Stimulated activated effector memory CD8-positive, alpha-beta T cell treated with anti-CD3 and anti-CD28 coated beads, Interleukin-12 subunit alpha, Interleukin-12 subunit beta, amount 100 ng/mL, for 72 hours (primary cell): Measurements from ENCODE around the gene CACNA2D4.
A peak's percentile ranks its signal among the peaks of the same experiment; 100 is the strongest.

ENCODE experiments used
- ATAC-seq: fragments of 150-1000 bp; cut with Tn5 transposase; 2 replicates; pipeline ENCODE4 v1.10.0; 2021
- DNase-seq, 2 donors: peaks; one replicate each; pipeline ENCODE4 v3.0.0; 2021 to 2022; ENCODE audit warnings: low spot score in 2 of 2
- H3K27ac Mint-ChIP-seq: one replicate; pipeline ENCODE4 v1.8.0; 2022; ENCODE audit warnings: mild to moderate bottlenecking, mixed read lengths
- H3K36me3 Mint-ChIP-seq: one replicate; pipeline ENCODE4 v1.8.0; 2022; ENCODE audit warnings: mild to moderate bottlenecking, mixed read lengths
- H3K4me1 Mint-ChIP-seq: one replicate; pipeline ENCODE4 v1.8.0; 2022; ENCODE audit warnings: mixed read lengths
- H3K4me3 Mint-ChIP-seq: one replicate; pipeline ENCODE4 v1.8.0; 2022; ENCODE audit warnings: mild to moderate bottlenecking, mixed read lengths
- H3K9me3 Mint-ChIP-seq: one replicate; pipeline ENCODE4 v1.8.0; 2022; ENCODE audit warnings: mixed read lengths

The CACNA2D4 gene

DNA sequence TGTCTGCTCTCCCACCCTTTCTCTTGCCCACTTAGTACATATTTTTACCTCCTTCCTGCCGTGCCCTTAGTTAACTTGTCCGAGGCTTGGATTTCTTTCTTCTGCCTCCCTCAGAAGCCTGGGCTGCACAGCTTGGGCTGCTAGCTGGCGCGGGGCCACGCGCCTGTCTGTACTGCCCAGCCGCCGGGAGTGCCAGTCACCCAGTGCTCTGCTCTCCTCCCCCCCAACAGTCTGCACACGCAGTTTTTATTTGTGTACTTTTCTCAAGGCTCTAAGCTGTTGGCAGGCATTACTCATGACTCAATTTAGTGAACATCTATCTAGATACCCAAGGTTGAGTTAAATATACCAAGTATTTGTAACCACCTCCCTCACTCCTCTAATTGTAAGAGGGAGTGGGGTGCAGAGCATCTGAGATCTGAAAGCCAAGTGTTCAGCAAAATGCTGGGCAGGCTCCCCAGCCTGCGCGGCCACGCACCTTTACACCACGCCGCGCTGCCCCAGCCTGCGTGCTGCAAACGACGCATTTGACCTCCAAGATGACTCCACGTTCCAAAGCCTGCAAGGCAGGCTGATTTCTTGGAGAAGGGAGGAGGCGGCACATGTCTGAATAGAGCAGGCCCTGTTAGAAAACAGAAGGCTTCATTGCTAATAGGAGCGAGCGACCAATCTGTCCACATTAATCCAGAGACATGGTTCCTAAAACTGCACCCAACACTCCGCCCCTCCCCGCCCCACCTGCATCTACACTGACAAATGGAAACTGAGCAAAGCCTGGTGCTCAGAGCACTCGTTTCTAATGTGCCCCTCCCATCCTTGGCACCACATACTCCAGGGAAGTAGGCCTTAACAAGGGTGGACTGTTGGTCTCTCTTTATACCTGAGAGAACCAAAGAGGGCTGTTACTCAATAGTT, 18.2 kb upstream of the CACNA2D4 start:
- DNase-seq (no peak), ATAC-seq (no peak)
- Mint-ChIP-seq H3K27ac (no peak overlapping the region), H3K9me3 (no peaks in the 10 kb centered on the region), H3K4me3 (no peak overlapping the region), H3K4me1 (peaks cover 9% of the 10 kb centered on the region), H3K36me3 (peaks cover 24% of the 10 kb centered on the region)

DNA sequence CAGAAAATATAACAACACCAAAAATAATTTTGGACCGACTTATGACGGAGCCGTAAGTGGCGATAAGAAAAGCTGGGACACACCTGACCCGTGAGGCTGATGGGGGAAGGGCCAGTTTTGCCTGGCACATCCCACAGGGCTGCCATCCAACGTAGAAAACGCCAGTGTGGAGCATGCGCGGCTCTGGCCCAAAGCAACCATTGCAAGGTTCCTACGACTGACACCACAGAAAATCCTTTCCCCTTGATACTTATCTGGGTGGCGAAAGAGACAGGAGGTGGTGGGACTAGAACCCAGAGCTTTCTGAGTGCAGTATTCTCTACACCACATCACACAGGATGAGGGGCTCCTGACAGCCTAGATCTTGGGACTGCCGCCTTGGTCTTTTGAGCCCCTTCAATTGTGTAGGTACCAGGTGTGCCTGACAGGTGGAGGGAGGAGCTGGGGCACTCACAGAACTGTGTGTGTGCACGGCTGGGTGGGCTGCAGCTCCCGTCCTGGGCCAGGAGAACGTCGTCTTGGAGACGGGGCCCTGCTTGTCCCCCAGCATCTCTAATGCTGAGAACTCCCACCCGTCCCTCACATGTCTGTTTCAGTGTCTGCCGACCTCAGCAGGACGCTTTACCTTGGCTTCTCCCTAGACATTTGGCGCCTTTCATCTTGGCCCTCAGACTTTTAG, 17.4 kb upstream of the CACNA2D4 start:
- ATAC-seq (no peak), DNase-seq (no peak)
- Mint-ChIP-seq H3K4me3 (no peak overlapping the region), H3K4me1 (peaks cover 10% of the 10 kb centered on the region), H3K36me3 (peaks cover 16% of the 10 kb centered on the region), H3K27ac (no peak overlapping the region), H3K9me3 (no peaks in the 10 kb centered on the region)

DNA sequence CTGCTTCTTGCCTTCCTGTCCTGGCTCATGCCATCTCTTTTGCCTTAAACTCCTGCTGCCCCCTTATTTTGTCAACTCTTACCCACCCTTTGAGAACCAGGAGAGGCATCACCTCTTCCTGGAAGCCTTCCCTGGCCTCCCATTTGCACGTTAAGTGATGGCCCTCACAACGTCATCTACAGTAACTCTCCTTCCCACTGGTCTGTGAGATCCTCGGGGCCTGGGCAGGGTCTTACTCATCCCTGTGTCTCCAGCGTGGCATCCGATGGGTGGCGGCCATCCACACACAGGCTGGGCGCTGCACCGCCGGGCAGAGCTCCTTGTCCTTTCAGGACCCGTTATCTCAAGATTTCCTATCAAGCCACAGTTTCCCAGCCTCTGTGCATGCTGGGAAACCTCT, 16.8 kb upstream of the CACNA2D4 start:
- Mint-ChIP-seq H3K36me3 (peaks cover 12% of the 10 kb centered on the region), H3K4me3 (no peak overlapping the region), H3K9me3 (no peaks in the 10 kb centered on the region), H3K4me1 (peaks cover 12% of the 10 kb centered on the region), H3K27ac (no peak overlapping the region)
- no peak for ATAC-seq
- DNase-seq: no peak

DNA sequence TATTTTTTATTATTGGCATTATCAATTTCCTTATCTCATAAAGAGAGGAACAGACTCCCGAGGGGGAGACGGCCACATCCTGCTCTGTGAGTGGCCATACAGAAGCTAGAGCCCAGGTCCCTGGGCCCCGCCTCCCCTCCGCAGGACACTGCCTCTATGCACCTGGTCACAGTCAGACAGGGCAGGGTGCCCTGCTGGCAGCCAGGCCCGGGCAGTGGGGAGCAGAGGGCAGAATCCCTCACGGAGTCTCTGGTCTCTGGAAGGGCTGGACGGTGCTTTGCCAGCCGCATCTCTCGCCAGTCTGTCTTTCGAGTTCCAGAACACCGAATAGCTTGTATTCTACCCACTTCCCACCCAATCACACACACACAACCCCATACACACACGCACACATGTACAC, 16.4 kb upstream of the CACNA2D4 start:
- Mint-ChIP-seq H3K9me3 (no peaks in the 10 kb centered on the region), H3K27ac (no peak overlapping the region), H3K36me3 (peaks cover 12% of the 10 kb centered on the region), H3K4me3 (no peak overlapping the region), H3K4me1 (peaks cover 16% of the 10 kb centered on the region)
- DNase-seq (no peak), ATAC-seq (no peak)

DNA sequence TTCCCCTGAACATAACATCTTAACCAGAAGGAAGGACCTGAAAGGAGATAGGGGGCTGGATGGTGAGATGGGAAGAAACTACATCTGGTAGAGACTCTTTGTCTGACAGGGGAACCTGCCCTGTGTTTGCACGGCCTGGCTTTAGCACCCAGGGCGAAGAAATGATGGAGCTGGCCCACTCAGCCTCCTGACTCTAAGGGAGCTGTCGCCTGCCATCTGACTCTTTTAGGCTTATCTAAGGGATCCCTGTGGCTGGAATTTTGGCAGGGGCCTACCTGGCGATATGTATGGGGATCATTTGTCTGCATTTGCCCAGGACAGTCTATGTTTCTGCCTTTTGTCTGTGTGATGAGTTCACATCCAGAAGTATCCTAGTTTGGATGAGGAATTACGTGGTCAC, 15.6 kb upstream of the CACNA2D4 start:
- Mint-ChIP-seq H3K4me1 (peaks cover 16% of the 10 kb centered on the region), H3K9me3 (no peaks in the 10 kb centered on the region), H3K27ac (no peak overlapping the region), H3K36me3 (peaks cover 11% of the 10 kb centered on the region), H3K4me3 (no peak overlapping the region)
- ATAC-seq (no peak), DNase-seq (no peak)

DNA sequence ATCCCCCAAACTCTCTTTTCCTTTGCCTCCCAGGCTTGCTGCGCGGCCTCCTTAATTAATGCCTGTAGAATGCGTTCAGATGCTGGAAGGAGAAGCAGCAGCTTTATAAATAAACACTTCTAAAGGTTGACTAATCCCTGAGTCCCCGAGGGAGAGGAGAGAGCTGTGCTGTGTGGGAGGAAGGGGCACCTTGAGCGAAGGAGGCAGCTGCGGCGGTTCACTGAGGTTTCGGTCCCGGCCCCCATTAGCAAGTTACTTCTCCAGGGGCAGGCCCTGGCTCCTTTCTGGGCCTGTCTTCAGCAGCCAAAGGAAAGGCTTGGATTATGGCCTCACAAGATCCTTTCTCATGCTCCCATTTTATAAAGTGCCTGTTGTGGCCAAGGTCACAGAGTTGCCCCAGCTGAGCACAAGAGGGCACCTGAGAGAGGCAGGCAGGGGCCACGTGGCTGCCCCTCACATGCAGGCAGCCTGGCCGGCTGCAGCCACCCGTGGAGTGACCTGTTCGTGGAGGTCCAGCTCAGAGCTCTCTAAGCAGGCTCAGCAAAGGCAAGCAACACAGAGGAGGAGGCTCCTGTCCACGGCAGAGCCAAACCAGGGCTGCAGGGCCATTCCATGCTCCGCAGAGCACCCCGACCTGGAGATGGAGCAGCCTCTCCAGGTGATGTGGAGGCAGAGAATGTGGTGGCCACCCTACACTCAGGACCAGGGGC, 15.0 kb upstream of the CACNA2D4 start:
- H3K4me3 Mint-ChIP-seq: no peak overlapping the region
- ATAC-seq (no peak), DNase-seq (no peak)
- no peaks in the 10 kb centered on the region for H3K9me3 Mint-ChIP-seq
- no peak overlapping the region for H3K27ac Mint-ChIP-seq
- peaks cover 11% of the 10 kb centered on the region for H3K36me3 Mint-ChIP-seq
- peaks cover 16% of the 10 kb centered on the region for H3K4me1 Mint-ChIP-seq

DNA sequence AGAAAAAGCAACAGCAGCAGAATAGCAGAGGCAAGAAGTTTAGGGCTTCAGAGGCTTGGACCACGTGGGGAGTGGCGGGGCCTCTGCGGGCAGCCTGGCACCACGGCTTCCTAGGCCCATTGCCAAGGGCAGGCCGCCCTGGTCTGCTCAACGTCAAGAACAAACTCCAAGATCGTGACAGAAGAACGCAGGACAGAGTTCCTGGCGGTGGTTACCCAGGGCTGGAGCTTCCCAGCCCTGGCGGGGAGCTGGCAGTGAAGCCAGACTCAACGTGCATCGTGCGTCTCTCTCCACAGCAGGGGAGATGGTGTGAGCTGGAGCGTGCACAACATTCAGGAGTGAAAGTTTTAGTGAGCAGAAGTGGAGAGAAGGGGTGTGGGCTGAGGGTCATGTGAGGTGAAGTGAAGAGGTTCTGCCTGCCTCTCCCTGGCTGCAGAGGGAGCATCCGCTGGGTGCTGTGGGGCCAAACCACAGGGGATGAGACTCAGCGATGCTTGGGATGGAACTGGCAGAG, 13.9 kb upstream of the CACNA2D4 start:
- ATAC-seq (no peak), DNase-seq (no peak)
- Mint-ChIP-seq H3K36me3 (peaks cover 11% of the 10 kb centered on the region), H3K9me3 (no peaks in the 10 kb centered on the region), H3K4me3 (no peak overlapping the region), H3K4me1 (peaks cover 16% of the 10 kb centered on the region), H3K27ac (no peak overlapping the region)

DNA sequence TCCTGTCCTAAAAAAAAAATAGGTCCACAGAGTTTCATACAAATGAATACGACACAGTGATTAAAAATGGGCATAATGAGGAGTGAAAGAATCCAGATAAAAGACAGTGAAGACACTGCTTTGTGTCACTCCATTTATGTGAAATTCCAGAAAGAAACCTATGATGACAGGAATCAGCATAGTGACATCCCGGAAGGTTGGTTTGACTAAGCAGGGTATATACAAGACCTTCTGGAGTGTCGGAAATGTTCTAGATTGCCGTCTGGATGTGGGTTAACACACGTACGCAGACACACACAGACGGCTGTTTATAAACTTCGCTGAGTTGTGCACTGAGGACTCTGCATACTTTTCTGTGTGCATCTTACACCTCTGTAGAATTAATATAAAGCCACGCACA, 13.2 kb upstream of the CACNA2D4 start:
- no peak overlapping the region for H3K27ac Mint-ChIP-seq
- H3K9me3 Mint-ChIP-seq: no peaks in the 10 kb centered on the region
- no peak overlapping the region for H3K4me3 Mint-ChIP-seq
- DNase-seq (no peak), ATAC-seq (no peak)
- H3K36me3 Mint-ChIP-seq: peaks cover 11% of the 10 kb centered on the region
- peaks cover 16% of the 10 kb centered on the region for H3K4me1 Mint-ChIP-seq

DNA sequence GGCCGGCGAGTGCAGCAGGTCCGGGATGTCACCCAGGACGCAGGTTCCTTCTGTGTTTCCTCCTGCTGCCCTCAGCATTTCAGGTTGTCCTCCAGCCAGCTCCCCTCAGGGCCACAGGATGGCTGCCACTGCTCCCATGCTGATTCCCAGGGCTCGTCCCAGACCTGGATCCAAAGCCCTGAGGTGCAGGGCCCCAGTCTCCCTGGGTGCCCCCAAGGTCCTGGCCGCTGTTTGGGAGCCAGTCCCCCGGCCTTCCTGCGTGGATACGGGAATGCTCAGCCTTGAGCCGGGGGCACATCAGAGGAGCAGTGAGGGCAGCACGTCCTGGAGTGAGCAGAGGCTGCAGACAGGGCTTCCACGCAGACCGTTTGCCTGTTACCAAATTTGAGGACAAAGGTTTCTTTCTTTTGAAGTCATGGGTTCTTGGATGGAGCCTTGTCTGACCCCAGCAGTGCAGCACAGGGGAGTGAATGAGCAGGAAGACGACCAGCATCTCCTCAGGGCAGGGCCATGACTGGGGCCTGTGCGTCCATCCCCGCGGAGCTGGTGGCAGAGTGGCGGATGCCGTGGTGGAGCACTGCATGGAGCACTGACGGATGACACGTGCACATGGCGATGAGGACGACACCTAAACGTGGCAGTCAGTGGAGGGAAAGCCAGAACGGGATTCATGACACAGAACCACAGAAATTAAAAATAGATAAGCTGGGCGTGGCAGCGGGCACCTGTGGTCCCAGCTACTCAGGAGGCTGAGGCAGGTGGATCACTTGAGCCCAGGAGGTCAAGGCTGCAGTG, 12.5 kb upstream of the CACNA2D4 start:
- ATAC-seq: no peak
- Mint-ChIP-seq H3K27ac (no peak overlapping the region), H3K4me1 (peaks cover 16% of the 10 kb centered on the region), H3K4me3 (no peak overlapping the region), H3K9me3 (no peaks in the 10 kb centered on the region), H3K36me3 (peaks cover 6% of the 10 kb centered on the region)
- DNase-seq: no peak

DNA sequence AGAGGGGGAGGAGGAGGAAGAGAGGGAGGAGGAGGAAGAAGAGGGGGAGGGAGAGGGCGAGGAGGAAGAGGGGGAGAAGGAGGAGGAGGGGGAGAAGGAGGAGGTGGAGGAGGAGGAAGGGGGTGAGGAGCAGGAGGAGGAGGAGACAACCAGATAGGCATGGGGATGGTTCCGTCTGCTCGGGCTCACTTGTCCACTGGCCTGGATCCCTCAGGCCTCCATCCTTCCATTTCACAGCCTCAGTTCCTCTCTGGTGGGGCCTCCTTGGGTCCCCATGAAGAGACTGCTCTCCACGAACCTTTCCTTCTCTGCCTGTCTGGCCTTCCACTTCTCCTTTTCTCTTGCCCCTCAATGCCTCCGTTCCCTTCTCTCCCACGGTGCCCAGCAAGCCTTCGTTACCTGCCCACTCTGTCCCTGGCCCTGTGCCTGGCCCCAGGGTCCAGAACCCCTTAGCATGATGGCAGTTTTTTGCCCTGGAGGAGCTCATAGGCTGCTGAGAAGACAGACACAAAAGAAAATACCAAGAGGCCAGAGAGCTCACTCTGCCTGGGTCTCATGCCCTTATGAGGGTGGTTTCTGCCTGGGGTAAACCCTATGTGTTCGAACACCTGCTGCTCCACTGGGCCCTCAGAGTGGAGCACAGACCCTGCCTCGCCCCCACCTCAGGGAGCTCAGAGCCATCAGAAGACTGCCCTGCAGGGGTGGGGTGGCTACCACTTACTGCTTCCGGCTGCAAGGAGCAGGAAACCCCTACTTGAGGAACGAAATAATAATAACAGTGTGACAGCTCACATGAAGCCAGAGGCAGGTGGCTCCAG, 11.7 kb upstream of the CACNA2D4 start:
- H3K4me1 Mint-ChIP-seq: peaks cover 18% of the 10 kb centered on the region
- H3K9me3 Mint-ChIP-seq: no peaks in the 10 kb centered on the region
- DNase-seq (no peak), ATAC-seq (no peak)
- no peak overlapping the region for H3K4me3 Mint-ChIP-seq
- H3K27ac Mint-ChIP-seq: peak overlapping the region; percentile 7
- H3K36me3 Mint-ChIP-seq: peaks cover 6% of the 10 kb centered on the region

DNA sequence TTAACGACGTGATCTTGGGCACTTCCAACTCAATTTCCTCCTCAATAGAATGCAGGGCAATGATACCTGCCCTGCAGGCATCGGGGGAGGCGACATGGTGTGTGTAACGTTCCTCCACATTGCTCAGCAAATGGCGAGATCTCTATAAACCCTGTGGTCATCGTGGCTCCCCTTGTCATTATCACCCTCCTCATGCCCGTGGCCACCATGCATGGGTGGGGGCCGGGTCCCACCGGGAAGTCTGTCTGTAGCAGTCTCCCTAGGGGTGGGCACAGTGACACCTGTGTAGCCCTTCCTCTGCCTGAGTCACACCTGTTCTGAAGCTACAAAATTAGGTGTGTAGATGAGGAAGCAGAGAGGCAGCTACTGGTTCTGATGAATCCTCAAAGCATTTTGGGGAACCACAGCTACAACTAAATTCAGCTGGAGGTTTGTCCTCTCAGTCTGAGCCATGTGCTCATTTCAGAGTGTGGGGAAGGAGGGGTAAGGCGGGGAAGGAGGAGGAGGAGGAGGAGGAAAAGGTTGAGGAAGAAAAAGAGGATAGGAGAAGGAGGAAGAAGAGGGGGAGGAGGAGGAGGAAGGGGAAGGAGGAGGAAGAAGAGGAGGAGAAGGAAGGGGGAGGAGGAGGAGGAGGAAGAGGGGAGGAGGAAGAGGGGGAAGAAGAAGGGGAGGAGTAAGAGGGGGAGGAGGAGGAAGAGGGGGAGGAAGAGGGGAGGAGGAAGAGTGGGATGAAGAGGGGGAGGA, 11.0 kb upstream of the CACNA2D4 start:
- no peaks in the 10 kb centered on the region for H3K9me3 Mint-ChIP-seq
- no peak for DNase-seq
- H3K4me3 Mint-ChIP-seq: no peak overlapping the region
- peak overlapping the region; percentile 18 for H3K27ac Mint-ChIP-seq
- H3K4me1 Mint-ChIP-seq: peaks cover 26% of the 10 kb centered on the region
- no peak for ATAC-seq
- H3K36me3 Mint-ChIP-seq: peaks cover 6% of the 10 kb centered on the region

DNA sequence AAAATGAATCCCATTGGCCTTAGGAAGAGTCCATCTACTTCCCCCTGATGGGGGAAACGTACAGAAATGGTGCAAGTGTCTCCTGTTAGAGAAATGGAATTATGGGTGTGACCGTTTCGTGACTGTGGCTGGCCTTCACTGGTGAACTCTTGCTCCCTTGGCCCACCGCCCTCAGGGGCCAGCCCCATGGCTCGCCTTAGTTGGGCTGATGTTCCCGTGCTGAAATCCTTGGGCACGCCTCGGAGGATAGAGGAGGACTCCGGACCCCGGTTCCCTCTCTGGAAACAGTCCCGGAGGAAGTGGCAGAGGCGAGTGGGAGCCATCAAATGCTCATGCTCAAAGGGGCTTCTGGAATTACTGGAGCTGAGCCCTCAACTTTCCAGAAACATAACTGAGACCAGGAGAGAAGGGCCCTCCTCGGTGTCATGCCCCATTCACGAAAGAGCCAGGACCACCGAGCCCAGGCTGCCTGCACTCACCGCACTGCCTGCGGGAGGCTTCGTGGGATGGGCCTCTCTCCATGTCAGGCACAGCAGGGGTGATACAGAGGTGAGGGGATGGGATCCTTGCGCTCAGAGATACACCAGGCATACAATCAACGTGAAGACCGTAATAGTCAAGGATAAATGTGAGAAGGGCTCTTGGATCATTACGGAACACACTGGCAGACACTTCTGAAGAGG, 10.1 kb upstream of the CACNA2D4 start:
- ATAC-seq (no peak), DNase-seq (no peak)
- peaks cover 27% of the 10 kb centered on the region for H3K4me1 Mint-ChIP-seq
- H3K27ac Mint-ChIP-seq: peak overlapping the region; percentile 18
- no peak overlapping the region for H3K4me3 Mint-ChIP-seq
- H3K9me3 Mint-ChIP-seq: no peaks in the 10 kb centered on the region
- H3K36me3 Mint-ChIP-seq: peaks cover 6% of the 10 kb centered on the region

DNA sequence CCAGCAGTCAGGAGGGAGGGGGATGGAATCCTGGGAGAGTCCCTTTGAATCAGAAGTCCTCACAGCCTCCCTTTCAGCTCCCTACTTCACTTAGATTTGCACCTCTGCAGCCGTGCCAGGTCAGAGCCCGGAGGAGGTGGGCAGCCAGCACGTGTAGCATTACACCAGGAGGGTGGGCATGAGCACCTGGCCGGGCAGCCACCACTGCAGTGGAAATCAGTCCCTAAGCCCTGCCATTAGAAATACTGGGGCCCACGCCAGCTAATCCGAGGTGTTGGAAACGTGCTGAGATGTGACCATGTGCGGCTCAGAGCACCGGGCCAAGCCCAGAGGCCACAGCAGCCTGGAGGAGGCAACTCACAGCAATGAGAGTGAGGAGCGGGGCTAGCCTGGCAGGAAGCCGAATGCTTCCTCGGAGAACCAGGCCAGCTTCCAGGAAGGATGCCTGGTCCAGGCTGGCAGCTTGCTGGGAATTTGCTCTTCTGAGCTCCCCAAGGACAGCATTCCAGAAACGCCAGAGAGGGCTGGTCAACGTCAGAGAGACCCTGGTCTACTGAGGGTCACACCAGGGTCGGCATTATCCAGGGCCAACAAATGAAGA, 9.4 kb upstream of the CACNA2D4 start:
- no peaks in the 10 kb centered on the region for H3K9me3 Mint-ChIP-seq
- DNase-seq: no peak
- H3K4me3 Mint-ChIP-seq: no peak overlapping the region
- no peak overlapping the region for H3K27ac Mint-ChIP-seq
- H3K36me3 Mint-ChIP-seq: peaks cover 6% of the 10 kb centered on the region
- peaks cover 27% of the 10 kb centered on the region for H3K4me1 Mint-ChIP-seq
- no peak for ATAC-seq
